Adrenal gland (tissue), 12 donors: ENCODE results near the gene PIWIL4. TPM values are rescaled to one million over a fixed set of nuclear protein-coding genes. Genes with fewer than 3 reads are reported as not detected.

Experiments used
- DNase-seq, 7 donors: peaks; one replicate each; pipeline ENCODE4 v3.0.0-alpha.2; 2019 to 2020
- H3K27ac ChIP-seq, 5 donors: fragments of 200-600 bp; sonication (generic) in 4 of 5; 1 replicate in 3 of 5; 2 replicates in 2 of 5; pipeline versions ENCODE4 v1.5.1 to v1.8.0; 2016 to 2020; ENCODE audit warnings: mild to moderate bottlenecking in 1 of 5
- H3K27me3 ChIP-seq: fragments of 200-600 bp; 2 replicates; pipeline ENCODE4 v1.8.0; 2021
- H3K36me3 ChIP-seq, 2 donors: fragments of 200-600 bp; replicated peaks in 1 of 2; 1 replicate in 1 of 2; 2 replicates in 1 of 2; pipeline versions ENCODE4 v1.5.1 to v1.8.0; 2018 to 2022
- H3K4me1 ChIP-seq, 2 donors: fragments of 200-600 bp; replicated peaks in 1 of 2; 1 replicate in 1 of 2; 2 replicates in 1 of 2; pipeline versions ENCODE4 v1.5.1 to v1.8.0; 2018 to 2021
- H3K4me3 ChIP-seq, 4 donors: fragments of 200-600 bp; sonication (generic) in 3 of 4; one replicate each; pipeline ENCODE4 v1.5.1; 2016 to 2018
- H3K9me3 ChIP-seq, 3 donors: fragments of 200-600 bp; sonication (generic) in 1 of 3; replicated peaks in 1 of 3; 1 replicate in 2 of 3; 2 replicates in 1 of 3; pipeline versions ENCODE4 v1.5.1 to v1.8.0; 2016 to 2021
- CTCF ChIP-seq, 6 experiments: fragments of 450-650 bp in 4 of 6; fragments of 200-600 bp in 2 of 6; sonication (generic) in 1 of 6; IDR thresholded peaks; 1 replicate in 5 of 6; 2 replicates in 1 of 6; pipeline versions ENCODE4 v1.5.1 to v1.8.0; 2016 to 2021; ENCODE audit warnings: antibody characterized with exemption in 6 of 6, mild to moderate bottlenecking in 2 of 6, moderate library complexity in 1 of 6
- POLR2A ChIP-seq, 2 donors: fragments of 450-650 bp; IDR thresholded peaks; one replicate each; pipeline ENCODE4 v1.6.1; 2017; ENCODE audit warnings: antibody characterized with exemption in 2 of 2, mild to moderate bottlenecking in 2 of 2, moderate library complexity in 1 of 2
- WGBS, 4 donors: extraction: QIAGEN DNeasy Blood & Tissue Kit in 2 of 4; methylation state at CpG; one replicate each; pipeline versions ENCODE4 v1.1.5 to v1.1.7; 2013 to 2017; 5-methylcytosine and 5-hydroxymethylcytosine counted together
- intact Hi-C, 2 donors: fragments of 100-400 bp; cut with DNase I; formaldehyde crosslinking; loops; one replicate each; pipeline versions ENCODE4 v1.14.1 to v1.15.0; 2022 to 2023
- polyA plus RNA-seq, 3 donors: library from polyadenylated mRNA; stranded (reverse); fragments of 200-250 nt in 2 of 3; fragments of 350-450 nt in 1 of 3; fragmentation: Illumina TruSeq in 1 of 3; extraction: RNeasy Lipid Tissue Mini Kit (QIAGEN cat#74804) in 1 of 3; gene quantifications; one replicate each; pipeline ENCODE4 v1.2.3, GENCODE V29; 2013 to 2014
- total RNA-seq, 9 donors: library from RNA; depleted of rRNA in 4 of 9; stranded (reverse); fragments of >200 nt in 4 of 9; fragments of 120-200 nt in 1 of 9; fragmentation: NEBNext Ultra II Directional in 1 of 9; extraction: Animal tissue kit (Norgen Biotek cat#: 25700) in 1 of 9; gene quantifications; one replicate each; pipeline versions ENCODE4 v1.1.0 to v1.2.4, GENCODE V29; 2013 to 2023
- donor health status: healthy with polysubstance abuse.
- donor health status: Bipolar disorder and iron deficiency.
- donor health status: DM: yes; HTN: yes; CAD: no.
- donor health status: DM: no; HTN: no; CAD: no.
- donor health status: DM: no; HTN: no; CAD: no.
- donor health status: DM: yes; HTN: yes; CAD: no.

PIWIL4 gene
- total and polyA plus RNA-seq, 12 donors: 0.12 to 3.0 (median 1.6) TPM

DNA sequence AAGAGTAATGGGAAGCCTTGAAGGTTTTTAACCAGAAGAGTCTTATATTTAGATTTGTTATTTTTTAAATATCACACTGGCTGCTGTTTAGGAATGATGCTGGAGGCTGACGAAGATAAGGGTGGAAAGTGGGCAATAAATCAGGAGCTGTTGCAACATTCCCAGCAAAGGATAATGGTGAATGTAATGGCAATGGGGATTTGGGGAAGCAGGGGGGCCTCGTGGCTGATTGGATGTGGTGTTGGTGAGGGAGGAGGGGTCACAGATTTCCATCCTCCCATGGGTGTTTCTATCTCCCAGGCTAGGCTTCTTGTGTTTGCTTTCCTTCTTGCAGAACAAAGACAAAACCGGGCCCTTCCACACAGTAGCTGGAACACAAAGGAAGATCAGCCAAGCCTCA, 80.8 kb downstream of the PIWIL4 start:
- peak in 6 of 7 donors; percentile 29 to 67 (median 38) for DNase-seq
- H3K27me3 ChIP-seq: no peaks in the 10 kb centered on the region
- no peaks in the 10 kb centered on the region for H3K4me1 ChIP-seq
- WGBS, 4 donors: 41 to 49% (median 47%) methylated on average over 3 of the region's 3 CpGs
- intact Hi-C loops: no loop called here
- H3K9me3 ChIP-seq: no peaks in the 10 kb centered on the region
- H3K36me3 ChIP-seq: no peaks in the 10 kb centered on the region
- TF ChIP-seq CTCF (IDR thresholded peaks at IDR 0.05) (no peak), POLR2A (IDR thresholded peaks at IDR 0.05) (no peak)
- H3K27ac ChIP-seq: peak overlapping the region in 1 of 5 donors; percentile 50
- no peak overlapping the region for H3K4me3 ChIP-seq

GRCh38 chr11:94648789-94649188, 81.6 kb downstream of the PIWIL4 start:
- no peaks in the 10 kb centered on the region for H3K4me1 ChIP-seq
- TF ChIP-seq CTCF (IDR thresholded peaks at IDR 0.05): no peak
- no peak for TF ChIP-seq POLR2A (IDR thresholded peaks at IDR 0.05)
- intact Hi-C loops: no loop called here
- H3K36me3 ChIP-seq: no peaks in the 10 kb centered on the region
- H3K9me3 ChIP-seq: no peaks in the 10 kb centered on the region
- peak overlapping the region in 1 of 5 donors; percentile 11 for H3K27ac ChIP-seq
- H3K27me3 ChIP-seq: no peaks in the 10 kb centered on the region
- H3K4me3 ChIP-seq: no peak overlapping the region
- no peak for DNase-seq
- 56 to 74% (median 70%) methylated on average over 2 of the region's 2 CpGs for WGBS, 4 donors

DNA sequence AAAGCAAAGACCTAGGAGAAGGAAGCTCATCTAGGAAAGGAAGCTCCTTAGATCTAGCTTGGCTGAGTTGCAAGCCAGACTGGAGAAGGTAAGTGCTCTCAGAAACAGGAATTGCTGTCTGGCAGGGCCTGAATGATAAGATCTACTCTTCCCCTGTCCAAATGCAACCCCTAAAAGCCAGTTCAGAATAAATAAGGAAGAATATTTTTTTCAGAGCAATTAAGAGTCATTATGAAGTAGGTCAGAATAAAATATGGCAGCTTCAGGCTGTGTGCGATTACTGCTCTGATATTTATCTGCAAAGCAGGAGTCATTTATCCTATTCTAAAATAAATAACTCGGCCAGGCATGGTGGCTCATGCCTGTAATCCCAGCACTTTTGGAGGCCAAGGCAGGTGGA, 82.1 kb downstream of the PIWIL4 start:
- intact Hi-C loops: no loop called here
- Histone ChIP-seq H3K36me3 (no peaks in the 10 kb centered on the region), H3K4me3 (no peak overlapping the region), H3K4me1 (no peaks in the 10 kb centered on the region), H3K9me3 (no peaks in the 10 kb centered on the region), H3K27ac (no peak overlapping the region), H3K27me3 (no peaks in the 10 kb centered on the region)
- WGBS, 4 donors: 59 to 69% (median 62%) methylated on average over 2 of the region's 2 CpGs
- DNase-seq: no peak
- no peak for TF ChIP-seq POLR2A (IDR thresholded peaks at IDR 0.05)
- TF ChIP-seq CTCF (IDR thresholded peaks at IDR 0.05): no peak

- 78 to 92% (median 87%) methylated on average over 4 of the region's 4 CpGs for WGBS, 4 donors
- intact Hi-C loops: no loop called here
- no peak for DNase-seq
- Histone ChIP-seq H3K36me3 (no peaks in the 10 kb centered on the region), H3K27me3 (no peaks in the 10 kb centered on the region), H3K4me1 (no peaks in the 10 kb centered on the region), H3K9me3 (no peaks in the 10 kb centered on the region), H3K27ac (peak overlapping the region in 1 of 5 donors; percentile 31), H3K4me3 (no peak overlapping the region)
- no peak for TF ChIP-seq POLR2A (IDR thresholded peaks at IDR 0.05)
- no peak for TF ChIP-seq CTCF (IDR thresholded peaks at IDR 0.05)
These were observed 82.9 kb downstream of the PIWIL4 start for GRCh38 chr11:94649964-94650623.
